Measurements from ENCODE around the gene HLA-DQA2. TPM values are rescaled to one million over a fixed set of nuclear protein-coding genes. Genes with fewer than 3 reads are reported as not detected.

The HLA-DQA2 gene
- total RNA-seq, 1 donor from 2014 or later, result 0.79 TPM

DNA sequence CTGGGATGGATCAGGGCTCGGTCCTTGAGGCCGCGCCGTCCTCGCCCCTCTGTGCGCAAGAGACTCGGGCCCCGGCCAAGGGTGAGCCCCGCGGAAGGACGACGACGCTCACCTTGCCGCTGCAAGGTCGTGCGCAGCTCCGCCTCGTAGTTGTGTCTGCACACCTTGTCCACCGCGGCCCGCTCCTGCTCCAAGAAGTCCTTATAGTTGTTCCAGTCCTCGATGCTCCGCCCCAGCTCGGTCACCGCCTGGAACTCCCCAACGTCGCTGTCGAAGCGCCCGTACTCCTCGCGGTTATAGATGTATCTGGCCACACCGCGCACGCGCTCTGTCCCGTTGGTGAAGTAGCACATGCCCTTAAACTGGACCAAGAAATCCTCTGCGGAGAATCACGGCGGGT is 20.4 kb downstream of the HLA-DQA2 start:
- Mint-ChIP-seq H3K27me3 (peaks cover 20% of the 10 kb centered on the region), H3K9me3 (ENCODE audit: low read depth) (no peaks in the 10 kb centered on the region), H3K36me3 (ENCODE audit: insufficient read depth) (no peaks in the 10 kb centered on the region), H3K4me1 (ENCODE audit: low read depth) (no peaks in the 10 kb centered on the region), H3K4me3 (ENCODE audit: low read depth) (no peak overlapping the region), H3K27ac (no peak overlapping the region)
- TF ChIP-seq CTCF (IDR thresholded peaks at IDR 0.05; ENCODE audit: unreplicated experiment), result no peak
- DNase-seq (ENCODE audit: low spot score, unreplicated experiment), result no peak

DNA sequence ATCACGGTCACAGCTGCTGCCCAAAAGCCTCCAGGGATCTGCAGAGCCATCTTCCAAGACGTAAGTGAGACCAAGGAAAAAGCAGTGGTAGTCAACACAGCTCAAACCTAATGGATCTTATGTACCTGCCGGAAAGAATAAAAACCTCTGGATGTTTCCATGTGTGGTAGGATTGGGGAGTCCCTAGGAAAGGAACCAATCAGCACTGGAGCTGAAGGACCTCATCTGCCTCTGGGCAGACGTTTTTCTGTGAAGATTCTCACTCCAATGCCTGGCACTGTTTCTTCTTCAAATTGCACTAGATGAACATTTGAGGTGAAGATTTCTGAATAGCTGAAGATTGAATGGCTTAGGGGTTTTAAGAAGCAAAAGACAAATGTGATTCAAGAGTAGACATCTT is 22.2 kb downstream of the HLA-DQA2 start, which contains the start of gene HLA-DQB2:
Gene HLA-DQB2 (minus strand): TSS at position 112 of the 400 bp plus-strand sequence. CDS start 62 bp downstream, at position 50.
- Mint-ChIP-seq H3K4me3 (ENCODE audit: low read depth) (no peak within 1 kb of the TSS), H3K27me3 (peaks cover 22% of the 10 kb centered on the region), H3K4me1 (ENCODE audit: low read depth) (no peaks in the 10 kb centered on the region)

GRCh38 chr6:32764048-32764447 is 22.9 kb downstream of the HLA-DQA2 start:
- Mint-ChIP-seq H3K4me3 (ENCODE audit: low read depth) (no peak overlapping the region), H3K27me3 (peaks cover 22% of the 10 kb centered on the region), H3K36me3 (ENCODE audit: insufficient read depth) (no peaks in the 10 kb centered on the region), H3K4me1 (ENCODE audit: low read depth) (no peaks in the 10 kb centered on the region), H3K27ac (no peak overlapping the region), H3K9me3 (ENCODE audit: low read depth) (no peaks in the 10 kb centered on the region)
- no peak for TF ChIP-seq CTCF (IDR thresholded peaks at IDR 0.05; ENCODE audit: unreplicated experiment)
- no peak for DNase-seq (ENCODE audit: low spot score, unreplicated experiment)

More for the DNA sequence above, 22.2 kb downstream of the HLA-DQA2 start, which contains the start of gene HLA-DQB2:
- no peak within 1 kb of the TSS for H3K27ac Mint-ChIP-seq
- no peak for TF ChIP-seq CTCF (IDR thresholded peaks at IDR 0.05; ENCODE audit: unreplicated experiment)
- H3K36me3 Mint-ChIP-seq (ENCODE audit: insufficient read depth), result no peaks in the 10 kb centered on the region
- no peaks in the 10 kb centered on the region for H3K9me3 Mint-ChIP-seq (ENCODE audit: low read depth)
- no peak for DNase-seq (ENCODE audit: low spot score, unreplicated experiment)

DNA sequence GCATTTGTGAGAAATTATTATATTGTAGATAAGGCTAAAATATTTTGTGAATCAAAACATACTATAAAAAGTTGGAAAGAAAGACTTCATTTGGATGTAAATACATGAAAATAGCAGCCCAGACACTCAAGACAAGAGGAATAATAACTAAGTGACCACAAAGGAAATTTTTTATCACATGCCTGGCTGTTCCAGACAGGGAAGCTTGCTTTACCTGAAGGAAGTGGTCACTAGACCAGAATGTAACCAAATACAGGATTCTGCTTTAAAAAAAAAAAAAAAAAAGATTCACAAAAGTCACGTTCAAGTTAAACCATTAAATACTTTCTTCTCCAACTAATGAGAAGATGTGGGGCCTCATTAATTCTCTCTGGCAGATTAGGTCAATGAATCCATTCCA is 31.5 kb downstream of the HLA-DQA2 start:
- Mint-ChIP-seq H3K4me1 (ENCODE audit: low read depth) (peaks cover 1% of the 10 kb centered on the region), H3K27me3 (peaks cover 5% of the 10 kb centered on the region), H3K9me3 (ENCODE audit: low read depth) (peaks cover 4% of the 10 kb centered on the region), H3K4me3 (ENCODE audit: low read depth) (no peak overlapping the region), H3K36me3 (ENCODE audit: insufficient read depth) (no peaks in the 10 kb centered on the region), H3K27ac (no peak overlapping the region)
- TF ChIP-seq CTCF (IDR thresholded peaks at IDR 0.05; ENCODE audit: unreplicated experiment), result no peak
- DNase-seq (ENCODE audit: low spot score, unreplicated experiment), result no peak

GRCh38 chr6:32774426-32774825 is 33.2 kb downstream of the HLA-DQA2 start:
- Mint-ChIP-seq H3K27ac (no peak overlapping the region), H3K4me1 (ENCODE audit: low read depth) (peaks cover 1% of the 10 kb centered on the region), H3K27me3 (peaks cover 6% of the 10 kb centered on the region), H3K36me3 (ENCODE audit: insufficient read depth) (no peaks in the 10 kb centered on the region), H3K4me3 (ENCODE audit: low read depth) (no peak overlapping the region), H3K9me3 (ENCODE audit: low read depth) (peaks cover 6% of the 10 kb centered on the region)
- no peak for DNase-seq (ENCODE audit: low spot score, unreplicated experiment)
- no peak for TF ChIP-seq CTCF (IDR thresholded peaks at IDR 0.05; ENCODE audit: unreplicated experiment)

Data from progenitor cell of endocrine pancreas (in vitro differentiated cells).